NCI-H2081 (cell line): ENCODE measurements around the gene FERMT2.
A peak's percentile ranks its signal among the peaks of the same experiment; 100 is the strongest.

ENCODE experiments used
- DNase-seq, 2 experiments: peaks; one replicate each; lab custom pipeline; 2025; lab: John Stamatoyannopoulos, UW

FERMT2 gene, protein sequence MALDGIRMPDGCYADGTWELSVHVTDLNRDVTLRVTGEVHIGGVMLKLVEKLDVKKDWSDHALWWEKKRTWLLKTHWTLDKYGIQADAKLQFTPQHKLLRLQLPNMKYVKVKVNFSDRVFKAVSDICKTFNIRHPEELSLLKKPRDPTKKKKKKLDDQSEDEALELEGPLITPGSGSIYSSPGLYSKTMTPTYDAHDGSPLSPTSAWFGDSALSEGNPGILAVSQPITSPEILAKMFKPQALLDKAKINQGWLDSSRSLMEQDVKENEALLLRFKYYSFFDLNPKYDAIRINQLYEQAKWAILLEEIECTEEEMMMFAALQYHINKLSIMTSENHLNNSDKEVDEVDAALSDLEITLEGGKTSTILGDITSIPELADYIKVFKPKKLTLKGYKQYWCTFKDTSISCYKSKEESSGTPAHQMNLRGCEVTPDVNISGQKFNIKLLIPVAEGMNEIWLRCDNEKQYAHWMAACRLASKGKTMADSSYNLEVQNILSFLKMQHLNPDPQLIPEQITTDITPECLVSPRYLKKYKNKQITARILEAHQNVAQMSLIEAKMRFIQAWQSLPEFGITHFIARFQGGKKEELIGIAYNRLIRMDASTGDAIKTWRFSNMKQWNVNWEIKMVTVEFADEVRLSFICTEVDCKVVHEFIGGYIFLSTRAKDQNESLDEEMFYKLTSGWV

DNA sequence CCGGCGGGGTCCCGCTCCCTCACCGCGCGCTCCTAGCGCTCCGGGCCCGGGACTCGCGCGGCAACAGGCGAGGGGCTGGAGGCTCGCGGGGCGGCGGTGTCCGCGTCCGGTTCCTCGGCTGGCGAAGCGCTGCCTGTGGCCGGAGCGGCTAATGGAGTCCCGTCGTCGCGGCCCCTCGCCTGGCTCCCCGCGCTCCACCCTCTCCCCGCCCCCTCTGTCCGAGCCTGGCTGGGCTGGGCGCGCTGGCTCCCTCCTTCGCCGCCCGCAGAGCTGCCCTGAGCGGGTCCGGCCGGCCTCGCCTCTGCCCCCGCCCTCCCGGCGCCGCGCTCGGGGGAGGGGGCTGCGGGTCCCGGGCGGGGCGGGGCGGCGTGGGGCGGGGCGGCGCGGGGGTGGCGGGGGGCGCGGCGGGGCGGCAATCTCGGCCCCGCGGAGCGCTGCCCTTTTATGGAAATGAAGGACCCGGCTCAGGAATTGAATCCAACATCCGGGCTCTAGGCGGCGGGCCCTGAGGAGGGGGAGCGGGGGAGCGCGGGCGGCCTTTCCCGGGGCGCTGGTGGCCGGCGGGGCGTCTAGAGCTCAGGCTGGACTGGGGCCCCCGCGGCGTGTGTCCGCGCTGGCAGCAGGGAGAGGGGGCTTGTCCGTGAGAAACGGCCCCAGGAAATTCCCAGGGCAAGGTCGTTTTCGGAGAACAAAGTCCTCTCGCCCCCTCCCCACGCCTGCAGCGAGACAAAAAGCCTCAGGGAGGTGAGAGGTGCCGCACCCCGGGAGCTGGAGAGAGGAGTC, at the start of gene FERMT2:
TSS of gene FERMT2 (minus strand) at position 153 of the 783 bp plus-strand sequence. CDS start 482 bp downstream, outside the sequence.
- peak; percentile 77 to 80 for DNase-seq

DNA sequence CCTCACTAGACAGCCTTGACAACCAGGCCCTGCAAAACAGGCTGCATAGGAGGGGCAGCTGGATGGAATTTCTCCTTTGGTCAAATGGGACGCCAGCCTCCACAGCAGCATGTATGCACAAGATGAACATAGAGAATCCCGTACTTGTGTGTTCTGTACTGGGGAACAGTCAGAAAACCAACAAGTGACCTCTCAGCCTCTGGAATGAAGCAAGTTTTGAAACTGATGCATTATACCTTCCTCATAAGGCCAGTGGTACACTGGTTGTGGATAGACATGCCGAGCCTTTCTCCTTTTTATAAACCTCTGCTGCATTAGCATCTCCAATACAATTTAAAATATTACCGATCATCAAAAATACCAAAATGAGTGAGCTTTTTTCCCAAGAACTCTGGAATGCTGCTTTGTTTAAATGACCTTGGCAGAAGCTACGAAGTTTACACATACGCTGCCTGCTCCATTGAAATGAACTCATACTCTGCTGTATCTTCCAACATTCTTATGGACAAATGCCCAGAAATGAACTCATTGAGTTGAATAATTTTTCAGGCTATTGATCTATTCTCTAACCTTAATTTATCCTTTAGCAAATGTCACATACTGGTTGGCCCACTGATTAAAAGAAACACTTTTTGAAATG, 47.6 kb upstream of the FERMT2 start:
- DNase-seq = no peak

DNA sequence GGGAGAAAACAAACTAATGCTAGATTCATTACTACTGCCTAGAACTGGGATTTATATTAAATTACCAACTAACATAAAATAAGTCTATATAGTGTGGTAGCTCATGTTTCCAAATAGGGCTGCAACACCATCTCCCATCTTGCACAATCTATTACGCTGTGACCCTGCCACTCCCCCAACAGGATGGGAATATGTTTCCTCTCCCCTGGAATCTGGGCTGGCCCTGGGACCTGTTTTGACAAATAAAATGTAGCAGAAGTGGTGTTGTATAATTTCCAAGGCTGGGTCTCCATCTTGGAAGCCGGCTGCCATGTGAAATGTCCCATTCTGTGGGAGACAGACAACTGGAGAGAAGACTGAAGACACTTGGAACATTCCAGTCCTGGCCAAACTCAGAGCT, 45.6 kb upstream of the FERMT2 start:
- no peak for DNase-seq

DNA sequence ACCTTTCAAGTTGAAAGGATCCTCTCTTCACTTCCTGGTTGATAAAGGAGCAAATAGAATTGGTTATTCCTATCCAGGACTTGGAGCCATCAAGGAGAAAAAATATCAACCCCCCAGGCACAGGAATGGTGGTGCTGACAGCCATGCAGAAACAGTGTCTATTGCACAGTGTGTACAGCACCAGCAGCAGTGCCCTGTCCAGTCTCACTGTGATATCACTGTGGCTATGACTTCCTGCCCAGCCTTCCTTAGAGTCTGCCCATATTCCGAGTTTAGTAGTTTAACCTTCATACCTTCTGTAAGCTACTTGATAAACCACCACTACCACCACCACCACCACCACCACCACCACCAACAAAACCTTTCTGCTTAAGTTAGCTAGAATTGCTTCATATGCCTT, 45.1 kb upstream of the FERMT2 start:
- no peak for DNase-seq

DNA sequence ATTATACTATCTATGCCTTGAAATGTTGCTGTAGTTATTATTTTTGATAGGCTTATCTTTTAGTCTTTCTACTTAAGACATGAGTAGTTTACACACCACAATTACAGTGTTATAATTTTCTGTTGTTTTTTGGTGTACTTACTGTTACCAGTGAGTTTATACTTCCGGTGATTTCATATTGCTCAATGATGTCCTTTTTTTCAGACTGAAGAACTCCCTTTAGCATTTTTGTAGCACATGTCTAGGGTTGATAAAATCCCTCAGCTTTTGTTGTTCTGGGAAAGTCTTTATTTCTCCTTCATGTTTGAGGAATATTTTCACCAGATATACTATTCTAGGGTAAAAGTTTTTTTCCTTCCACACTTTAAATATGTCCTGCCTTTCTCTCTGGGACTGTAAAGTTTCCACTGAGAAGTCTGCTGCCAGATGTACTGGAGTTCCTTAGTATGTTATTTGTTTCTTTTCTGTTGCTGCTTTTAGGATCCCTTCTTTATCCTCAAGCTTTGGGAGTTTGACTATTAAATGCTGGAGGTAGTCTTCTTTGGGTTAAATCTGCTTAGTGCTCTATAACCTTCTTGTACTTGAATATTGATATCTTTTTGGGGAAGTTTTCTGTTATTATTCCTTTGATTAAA, 41.5 kb upstream of the FERMT2 start:
- DNase-seq = no peak

DNA sequence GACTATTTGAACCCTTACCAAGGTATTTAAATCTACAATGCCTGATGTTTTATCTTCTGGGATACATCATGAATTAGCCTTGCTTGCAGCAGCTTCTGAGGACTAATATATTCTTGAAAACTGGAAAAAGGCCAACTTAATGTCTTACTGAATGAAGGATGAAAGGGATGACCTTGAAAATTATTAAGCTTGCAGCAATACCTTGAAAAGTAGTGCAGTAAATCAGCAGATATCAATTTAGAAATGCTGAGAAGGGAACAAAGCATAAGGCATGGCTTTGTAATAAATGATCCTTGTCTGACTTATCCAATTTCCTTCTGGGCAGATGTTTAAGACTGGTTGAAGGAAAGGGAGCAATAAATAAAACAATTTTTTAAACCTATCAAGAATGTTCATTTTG, 37.3 kb upstream of the FERMT2 start:
- no peak for DNase-seq

DNA sequence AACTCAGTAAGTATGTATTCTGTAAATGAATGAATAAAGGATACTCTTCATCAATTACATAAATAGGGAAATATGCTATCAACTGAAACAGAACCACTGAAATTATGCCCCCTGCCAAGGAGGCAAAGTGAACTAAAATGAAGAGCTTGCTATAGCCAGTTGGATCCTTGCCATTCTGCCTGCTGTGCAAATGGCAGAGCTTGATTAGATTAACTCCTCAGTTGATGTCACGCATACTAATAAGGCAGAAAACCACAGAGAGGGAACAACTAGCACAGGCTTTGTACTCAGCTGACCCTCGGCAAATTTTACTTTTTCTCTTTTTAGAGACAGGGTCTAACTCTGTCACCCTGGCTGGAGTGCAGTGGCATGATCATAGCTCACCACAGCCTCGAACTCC, 36.7 kb upstream of the FERMT2 start:
- peak; percentile 56 to 90 for DNase-seq

DNA sequence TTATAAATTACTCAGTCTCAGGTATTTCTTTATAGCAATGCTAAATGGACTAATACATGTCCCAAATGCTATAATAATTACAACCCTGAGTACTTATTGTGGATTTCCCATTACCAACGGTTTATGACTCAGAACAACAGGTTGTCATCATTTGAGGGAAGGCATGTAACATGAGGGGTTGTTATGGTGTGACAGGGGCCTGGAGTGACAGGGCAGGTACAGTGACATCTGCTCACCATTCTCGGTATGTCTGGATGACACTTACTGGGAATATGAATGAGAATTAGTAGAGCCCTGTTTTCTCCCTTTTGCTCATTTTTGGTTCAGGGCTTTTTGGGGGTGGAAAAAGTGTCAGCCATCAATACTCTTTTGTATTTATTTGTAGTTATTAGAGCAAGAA, 36.2 kb upstream of the FERMT2 start:
- no peak for DNase-seq

DNA sequence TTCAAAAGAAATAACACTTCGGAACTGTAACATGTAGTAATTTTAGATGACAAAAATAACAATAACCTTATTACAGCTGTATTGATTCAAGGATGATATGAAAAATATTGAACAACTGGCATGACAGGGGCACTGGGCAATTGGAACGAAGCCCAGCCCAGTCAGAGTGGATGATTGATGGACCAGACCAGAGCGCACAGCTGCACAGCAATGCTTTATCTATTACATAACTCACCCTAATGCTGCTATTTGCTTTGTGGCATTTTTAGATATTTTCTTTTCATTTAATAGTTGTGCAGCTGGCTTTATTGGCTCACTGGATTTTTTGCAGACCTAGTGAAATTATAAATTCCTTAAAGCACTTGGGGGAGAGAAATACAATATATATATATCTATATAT, 26.9 kb upstream of the FERMT2 start:
- DNase-seq = peak; percentile 1 to 42

DNA sequence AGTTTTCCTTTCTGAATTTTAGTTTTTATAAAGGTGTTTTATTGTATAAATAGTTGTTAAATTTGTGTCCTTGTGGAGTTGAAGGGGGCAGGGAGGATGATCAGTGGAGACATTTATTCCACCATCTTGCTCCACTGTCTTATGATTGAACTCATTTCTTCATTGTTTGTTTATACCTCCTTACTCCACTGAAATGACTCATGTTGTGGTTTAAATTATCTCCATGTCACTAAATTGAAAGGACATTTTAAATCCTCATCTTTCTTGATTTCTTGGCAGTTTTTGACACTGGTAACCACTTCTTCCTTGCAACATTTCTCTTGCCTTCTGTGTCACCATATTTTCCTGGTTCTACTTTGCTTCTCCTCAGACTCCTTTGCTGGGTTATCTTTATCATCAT, 23.6 kb upstream of the FERMT2 start:
- DNase-seq = no peak

DNA sequence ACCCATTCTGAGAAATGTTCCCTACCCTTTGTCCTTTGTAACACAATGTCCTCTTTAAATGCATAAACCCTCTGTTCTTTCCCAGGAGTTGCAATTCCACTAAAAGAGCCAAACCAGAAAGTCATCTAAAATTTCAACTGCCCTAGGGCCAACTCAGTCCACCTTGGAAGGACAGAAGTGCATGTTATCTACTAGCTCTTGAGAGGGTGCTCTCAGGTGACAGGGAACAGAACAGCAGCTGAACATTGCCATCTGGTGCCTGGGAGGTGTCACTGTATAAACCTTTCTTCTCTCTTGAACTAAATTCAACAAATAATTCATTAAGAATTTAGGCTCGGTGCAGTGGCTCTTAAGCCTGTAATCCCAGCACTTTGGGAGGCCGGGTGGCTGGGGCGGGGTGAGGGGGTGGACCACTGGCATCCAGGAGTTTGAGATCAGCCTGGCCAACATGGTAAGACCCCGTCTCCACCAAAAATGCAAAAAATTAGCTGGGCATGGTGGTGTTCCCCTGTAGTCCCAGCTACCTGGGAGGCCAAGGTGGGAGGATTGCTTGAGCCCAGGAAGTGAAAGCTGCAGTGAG, 10.3 kb upstream of the FERMT2 start:
- peak; percentile 19 to 38 for DNase-seq

DNA sequence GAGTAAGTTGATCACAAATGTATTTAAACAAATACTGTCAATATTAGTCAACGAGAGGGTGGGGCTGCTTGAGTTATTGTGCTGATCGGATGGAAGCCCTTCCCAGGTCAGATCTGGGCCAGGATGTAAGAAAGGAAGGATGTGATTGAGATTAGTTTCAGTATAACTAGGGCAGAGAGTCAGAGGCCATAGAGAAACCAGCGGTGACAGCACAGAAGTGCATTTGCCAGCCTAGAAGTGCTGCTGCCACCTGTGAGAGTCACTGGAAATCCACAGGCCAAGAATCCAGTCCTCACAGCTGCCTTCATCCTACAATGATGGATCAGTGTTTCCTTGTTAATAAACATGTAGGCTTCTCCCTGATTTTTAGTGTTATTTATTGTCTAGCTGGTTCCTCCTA, 9.8 kb upstream of the FERMT2 start:
- no peak for DNase-seq

DNA sequence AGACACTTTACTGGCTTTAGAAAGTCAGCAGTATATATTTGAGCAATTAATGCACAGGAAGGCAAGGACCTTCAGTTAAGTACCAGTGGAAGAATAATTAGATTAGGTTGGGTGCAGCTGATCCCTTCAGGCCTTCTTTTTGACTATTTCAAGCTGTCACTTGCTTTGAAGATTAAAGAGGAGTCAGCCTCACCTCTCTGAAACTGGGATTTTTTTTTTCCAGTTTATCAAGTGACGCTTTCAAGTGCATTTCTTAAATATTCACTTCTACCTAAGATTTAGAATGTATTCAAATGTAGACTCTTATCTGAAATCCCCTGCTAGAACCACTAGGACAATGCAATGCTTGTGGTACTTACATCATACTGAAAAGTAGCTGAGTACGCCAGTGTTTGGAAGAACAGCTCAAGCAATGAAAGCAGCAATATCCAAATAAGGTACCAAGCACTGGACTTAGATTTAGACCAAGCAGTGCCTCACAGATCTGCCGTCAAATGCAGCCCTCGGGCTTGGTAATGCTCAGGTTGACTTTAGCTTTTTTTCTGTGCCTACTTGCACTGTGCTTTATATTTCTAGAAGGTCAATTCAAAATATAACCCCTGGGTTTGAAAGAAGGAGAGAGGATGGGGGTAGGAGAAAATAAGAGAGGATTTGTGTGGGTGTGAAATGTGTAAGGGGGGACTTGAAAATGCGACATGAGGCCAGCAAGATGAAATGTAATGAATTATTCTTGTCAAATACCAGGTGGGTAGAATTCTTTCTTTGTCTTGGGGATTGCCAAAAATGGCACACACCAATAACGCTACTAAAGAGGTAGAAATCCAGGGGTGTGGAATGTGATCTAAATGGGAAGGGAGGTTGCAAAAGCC, 3.7 kb upstream of the FERMT2 start:
- no peak for DNase-seq

DNA sequence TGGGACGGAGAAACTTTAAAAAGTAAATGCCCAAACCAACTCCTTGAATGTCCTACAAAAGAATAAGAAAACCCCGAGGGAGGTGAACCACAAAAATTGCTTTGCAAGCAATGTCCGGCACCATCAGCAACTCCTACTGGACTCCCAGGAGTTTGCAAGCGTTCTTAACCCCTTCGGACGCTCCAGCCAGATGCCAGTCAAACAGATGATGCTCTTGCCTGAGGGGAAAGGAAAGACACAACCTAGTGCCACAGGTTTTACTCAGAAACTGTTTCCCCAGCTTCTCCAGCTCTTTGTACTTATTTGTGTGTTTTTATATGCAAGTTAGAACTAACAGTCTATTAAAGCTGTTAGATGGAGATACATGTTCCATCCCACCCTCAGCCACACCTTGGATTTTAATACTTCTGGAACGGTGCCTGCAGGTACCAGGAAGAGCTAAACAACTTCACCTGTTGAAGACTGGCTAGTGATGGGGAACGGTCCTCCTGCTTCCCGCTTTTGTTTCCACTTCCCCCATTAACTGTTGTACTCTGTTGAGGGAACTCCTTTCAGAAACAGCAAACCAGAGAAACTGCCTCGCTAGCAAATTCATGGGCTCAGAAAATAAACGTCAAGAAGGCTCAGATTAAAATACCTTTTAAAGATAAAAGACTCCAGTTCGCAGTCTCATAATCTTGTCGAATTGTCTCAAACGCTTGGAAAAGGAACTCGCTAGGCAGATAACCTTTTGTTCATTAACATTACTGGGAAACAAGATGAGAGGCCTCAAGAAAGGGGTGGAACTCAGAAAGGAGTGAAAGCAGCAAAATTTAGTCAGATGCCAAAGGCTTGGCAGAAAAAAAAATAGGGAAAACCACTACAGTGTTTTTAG, 1.1 kb upstream of the FERMT2 start:
- DNase-seq = peak; percentile 28 to 44

DNA sequence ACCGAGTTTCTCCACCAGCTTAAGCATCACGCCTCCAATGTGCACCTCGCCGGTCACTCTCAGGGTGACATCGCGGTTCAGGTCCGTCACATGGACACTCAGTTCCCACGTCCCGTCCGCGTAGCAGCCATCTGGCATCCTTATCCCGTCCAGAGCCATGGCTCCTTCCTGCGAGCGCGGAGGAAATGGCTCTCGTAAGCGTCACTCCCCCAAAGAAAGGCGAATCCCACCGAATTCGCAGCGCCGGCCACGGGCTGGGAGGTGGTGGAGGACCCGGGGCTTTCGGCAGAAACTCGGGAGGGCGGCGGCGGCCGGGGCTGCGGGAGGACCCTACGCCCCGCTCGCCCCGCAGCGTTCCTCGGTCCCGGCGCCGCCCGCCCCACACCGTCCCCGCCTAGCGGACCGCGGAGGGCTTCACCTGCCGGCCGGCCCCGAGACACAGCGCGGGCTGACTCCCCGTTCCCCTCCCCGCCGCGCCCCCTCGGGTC, 396 bp downstream of the FERMT2 start:
- peak; percentile 26 to 49 for DNase-seq

DNA sequence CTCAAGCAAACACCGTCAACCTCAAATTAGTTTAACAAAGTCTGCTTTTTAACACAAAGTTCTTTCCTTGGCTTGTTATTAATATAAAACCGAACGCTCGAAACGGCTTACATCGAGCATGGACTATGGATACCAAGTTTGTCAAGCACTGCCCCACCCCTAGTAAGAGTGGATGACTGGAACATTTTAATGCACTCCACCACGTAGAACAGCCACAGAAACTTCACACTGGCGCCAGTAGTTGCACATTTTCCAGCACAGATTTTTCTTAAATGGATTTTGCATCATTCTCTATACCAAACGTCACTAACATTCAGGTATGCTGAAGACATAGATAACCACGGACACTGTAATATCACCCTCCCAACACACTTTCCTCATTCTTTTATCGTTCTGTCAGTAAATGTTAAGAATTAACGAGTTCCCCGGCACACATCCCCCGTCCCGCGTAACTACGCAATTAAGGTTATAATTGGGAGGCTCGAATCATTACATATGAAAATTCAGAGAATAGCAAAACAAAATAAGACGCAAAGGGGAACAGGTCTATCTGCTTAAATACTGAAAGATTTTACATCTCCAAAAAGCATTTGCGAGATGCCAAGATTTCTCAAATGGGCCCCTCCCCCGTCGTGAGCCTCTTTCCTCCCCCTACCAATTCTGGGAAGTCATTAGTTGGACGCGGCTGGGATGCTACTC, 990 bp downstream of the FERMT2 start:
- no peak for DNase-seq

DNA sequence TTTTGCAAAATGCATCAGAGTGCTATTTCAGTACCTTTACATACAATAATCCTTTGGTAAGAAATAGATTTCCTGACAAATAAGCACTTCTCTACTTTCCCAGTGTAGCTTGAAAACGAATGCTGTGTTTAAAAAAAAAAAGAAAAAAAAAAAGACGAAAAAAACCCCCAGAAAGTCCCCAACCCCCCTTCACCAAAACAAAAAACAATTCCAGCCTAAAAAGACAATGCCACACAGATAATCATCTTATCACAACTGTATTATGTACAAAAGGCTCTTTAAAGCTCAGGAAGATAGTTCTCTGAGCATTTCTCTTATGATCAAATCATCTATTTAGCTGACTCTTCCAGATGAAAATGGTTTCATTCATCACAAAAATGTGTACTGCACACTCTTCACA, 1.6 kb downstream of the FERMT2 start:
- no peak for DNase-seq

DNA sequence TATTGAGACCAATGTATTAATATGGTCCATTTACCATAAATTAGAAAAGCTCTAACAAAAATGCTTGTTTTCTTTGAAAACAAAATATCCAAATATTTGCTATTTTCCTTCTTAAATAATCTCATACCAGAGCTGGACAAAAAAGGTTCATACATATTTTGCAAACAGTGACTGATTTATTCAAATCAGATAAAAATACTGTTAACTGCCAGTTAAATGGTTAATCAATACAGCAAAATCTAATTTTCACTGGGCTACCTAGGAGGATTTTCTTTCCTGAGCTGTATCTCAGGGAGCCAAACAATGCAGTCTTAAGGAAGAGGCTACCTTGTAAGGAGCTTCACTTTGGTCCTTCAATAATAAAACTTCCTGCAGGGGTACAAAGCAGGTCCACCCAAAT, 2.0 kb downstream of the FERMT2 start:
- no peak for DNase-seq

DNA sequence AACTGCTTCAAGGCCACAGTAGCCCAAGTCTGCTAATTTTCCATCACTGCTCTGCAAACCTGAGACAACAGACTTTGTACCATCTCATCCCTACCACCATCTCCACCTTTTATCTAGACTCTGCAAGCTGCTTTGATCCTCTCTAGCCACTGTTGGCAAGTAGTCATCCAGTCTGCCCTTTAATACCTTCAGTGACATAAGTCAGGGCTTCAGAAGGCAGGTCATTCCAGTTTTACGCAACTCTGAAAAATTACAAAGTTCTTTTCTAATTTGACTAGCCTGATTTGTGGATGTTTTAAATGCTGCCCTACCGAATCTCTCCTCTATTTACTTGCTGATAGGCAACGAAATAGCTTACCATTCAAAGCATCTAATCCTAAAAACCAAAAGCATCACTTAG, 2.8 kb downstream of the FERMT2 start:
- DNase-seq = no peak
